Cardiac fibroblast (primary cell): ENCODE results near the gene GRIN2A.

Experiments
- DNase-seq, 2 donors: peaks; one replicate each; pipeline versions ENCODE4 v3.0.0 to v3.0.0-alpha.2; 2010; ENCODE audit warnings: low read depth in 2 of 2
- H3K4me3 ChIP-seq, 2 donors: replicated peaks in 1 of 2; 1 replicate in 1 of 2; 2 replicates in 1 of 2; pipeline ENCODE4 v1.5.1; 2011; ENCODE audit warnings: low read depth in 2 of 2, low read length in 2 of 2, mild to moderate bottlenecking in 2 of 2, moderate library complexity in 1 of 2
- TF ChIP-seq, protein P1 (sequence below): IDR thresholded peaks from one replicate; pipeline ENCODE4 v1.5.1; 2011; ENCODE audit warnings: low read depth, mild to moderate bottlenecking, low read length, inconsistent platforms

GRIN2A gene

GRCh38 chr16:10206215-10206614 lies 24.0 kb upstream of the GRIN2A start:
- TF ChIP-seq, protein P1, sequence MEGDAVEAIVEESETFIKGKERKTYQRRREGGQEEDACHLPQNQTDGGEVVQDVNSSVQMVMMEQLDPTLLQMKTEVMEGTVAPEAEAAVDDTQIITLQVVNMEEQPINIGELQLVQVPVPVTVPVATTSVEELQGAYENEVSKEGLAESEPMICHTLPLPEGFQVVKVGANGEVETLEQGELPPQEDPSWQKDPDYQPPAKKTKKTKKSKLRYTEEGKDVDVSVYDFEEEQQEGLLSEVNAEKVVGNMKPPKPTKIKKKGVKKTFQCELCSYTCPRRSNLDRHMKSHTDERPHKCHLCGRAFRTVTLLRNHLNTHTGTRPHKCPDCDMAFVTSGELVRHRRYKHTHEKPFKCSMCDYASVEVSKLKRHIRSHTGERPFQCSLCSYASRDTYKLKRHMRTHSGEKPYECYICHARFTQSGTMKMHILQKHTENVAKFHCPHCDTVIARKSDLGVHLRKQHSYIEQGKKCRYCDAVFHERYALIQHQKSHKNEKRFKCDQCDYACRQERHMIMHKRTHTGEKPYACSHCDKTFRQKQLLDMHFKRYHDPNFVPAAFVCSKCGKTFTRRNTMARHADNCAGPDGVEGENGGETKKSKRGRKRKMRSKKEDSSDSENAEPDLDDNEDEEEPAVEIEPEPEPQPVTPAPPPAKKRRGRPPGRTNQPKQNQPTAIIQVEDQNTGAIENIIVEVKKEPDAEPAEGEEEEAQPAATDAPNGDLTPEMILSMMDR: no peak

DNA sequence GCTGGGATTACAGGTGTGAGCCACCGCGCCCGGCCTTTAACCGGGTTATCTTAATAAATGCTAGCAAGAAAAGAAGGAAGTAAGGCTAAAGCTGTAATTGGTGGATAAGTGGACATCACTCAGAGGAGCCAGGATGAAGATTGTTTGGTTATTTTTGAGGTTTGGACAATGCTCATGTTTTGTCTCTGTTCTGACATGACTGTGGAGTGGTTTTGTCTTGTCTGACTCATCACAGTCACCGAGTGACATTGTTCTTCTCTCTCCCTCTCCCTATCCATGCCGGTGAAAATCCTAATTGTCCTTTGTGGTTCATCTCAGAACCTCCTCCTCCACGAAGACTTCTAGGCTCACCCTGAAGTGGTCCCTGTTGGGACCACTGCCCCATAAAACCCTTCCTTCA lies 23.5 kb upstream of the GRIN2A start:
- no peak for DNase-seq
- no peak overlapping the region for H3K4me3 ChIP-seq
- TF ChIP-seq, protein P1: no peak

More at GRCh38 chr16:10206215-10206614, 24.0 kb upstream of the GRIN2A start:
- no peak for DNase-seq
- no peak overlapping the region for H3K4me3 ChIP-seq

DNA sequence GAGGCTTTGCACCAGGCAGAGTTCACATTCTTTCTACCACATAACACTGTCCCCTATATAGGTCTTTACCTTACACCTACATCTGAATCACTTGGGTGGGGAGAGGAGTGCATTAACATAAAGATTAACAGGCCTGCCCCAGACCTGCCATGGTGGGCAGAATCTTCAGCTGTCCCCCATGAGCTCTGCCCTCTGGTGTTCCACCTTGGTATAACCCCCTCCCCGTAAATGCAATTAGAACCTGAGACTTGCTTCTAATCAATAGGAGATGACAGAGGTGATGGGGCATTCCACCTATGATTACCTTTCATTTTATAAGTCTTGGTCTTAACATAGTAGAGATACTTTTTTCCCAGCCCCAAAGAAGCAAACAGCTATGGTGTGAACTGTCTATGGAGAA lies 20.4 kb upstream of the GRIN2A start:
- TF ChIP-seq, protein P1: no peak
- DNase-seq: no peak
- no peak overlapping the region for H3K4me3 ChIP-seq

- TF ChIP-seq, protein P1: no peak
- H3K4me3 ChIP-seq: no peak overlapping the region
- DNase-seq: no peak
Measured at GRCh38 chr16:10200637-10201586, 18.7 kb upstream of the GRIN2A start.

DNA sequence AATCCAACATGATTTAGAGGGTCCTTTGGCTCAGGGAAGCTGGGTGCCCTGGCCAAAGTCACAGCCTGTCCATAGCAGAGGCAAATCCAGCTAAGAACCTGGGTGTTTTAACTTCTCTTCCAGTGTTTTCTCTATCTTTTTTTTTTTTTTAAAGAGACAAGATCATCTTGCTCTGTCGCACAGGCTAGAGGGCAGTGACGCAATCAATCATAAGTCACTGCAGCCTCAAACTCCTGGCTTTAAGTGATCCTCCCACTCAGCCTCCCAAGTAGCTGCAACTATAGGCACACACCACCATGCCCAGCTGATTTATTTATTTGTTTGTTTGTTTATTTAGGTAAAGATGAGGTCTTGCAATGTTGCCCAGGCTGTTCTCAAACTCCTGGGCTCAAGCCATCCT lies 14.8 kb upstream of the GRIN2A start:
- no peak for DNase-seq
- TF ChIP-seq, protein P1: no peak
- no peak overlapping the region for H3K4me3 ChIP-seq

GRCh38 chr16:10191096-10191495 lies 8.9 kb upstream of the GRIN2A start:
- no peak for DNase-seq
- TF ChIP-seq, protein P1: no peak
- H3K4me3 ChIP-seq: no peak overlapping the region
